H7 (cell line): ENCODE data around the gene NACAD. TPM values are rescaled to one million over a fixed set of nuclear protein-coding genes. Genes with fewer than 3 reads are reported as not detected.

ENCODE experiments used
- DNase-seq: peaks from one replicate; pipeline ENCODE4 v3.0.0; 2012
- H3K27me3 ChIP-seq: 2 replicates; pipeline ENCODE4 v1.6.0; 2011; ENCODE audit warnings: mild to moderate bottlenecking, low read length; ENCODE audit not compliant: control insufficient read depth, insufficient read depth
- H3K36me3 ChIP-seq: replicated peaks from 2 replicates; pipeline ENCODE4 v1.5.1; 2011; ENCODE audit warnings: low read length; ENCODE audit not compliant: control insufficient read depth, insufficient read depth
- H3K4me3 ChIP-seq: 2 replicates; pipeline ENCODE4 v1.5.1; 2011; ENCODE audit warnings: low read depth, mild to moderate bottlenecking, control low read depth, low read length, moderate library complexity; ENCODE audit not compliant: insufficient read depth
- total RNA-seq: library from RNA; depleted of rRNA; stranded (reverse); fragments of >200 nt; shearing (Covaris generic); gene quantifications from 2 replicates; pipeline ENCODE4 v1.2.3, GENCODE V29; 2014

NACAD gene
- total RNA-seq, 1 experiment from 2014 or later: 1.7 TPM

DNA sequence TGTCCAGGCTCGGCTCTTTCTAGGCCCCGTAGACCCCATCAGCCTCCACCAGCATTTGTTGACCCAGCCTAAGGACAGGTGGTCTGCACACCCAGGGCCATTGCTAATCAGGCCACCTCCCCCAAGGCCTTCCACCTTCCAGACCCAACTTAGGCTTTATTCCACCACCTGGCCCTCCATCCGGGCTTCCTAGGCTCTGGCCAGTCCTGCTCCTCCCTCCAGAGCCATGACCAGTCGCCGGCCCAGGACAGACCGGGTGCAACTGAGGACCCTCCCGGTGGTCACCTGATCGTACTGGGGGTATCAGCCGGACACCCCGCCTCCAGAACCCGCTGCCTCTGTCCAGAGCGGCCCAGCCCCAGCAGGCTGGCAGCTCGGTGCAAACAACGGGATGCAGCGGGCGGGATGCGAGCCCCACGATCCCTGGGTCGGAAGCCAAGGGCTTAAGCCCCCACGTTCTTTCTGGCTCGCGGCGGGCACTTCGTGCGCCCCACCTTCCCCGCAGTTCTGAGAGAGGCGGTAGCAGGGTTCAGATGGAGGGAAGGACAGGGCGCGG lies 545 bp downstream of the NACAD start:
- H3K27me3 ChIP-seq: peaks cover 13% of the 10 kb centered on the region; the same call in 1 of the 2 replicates
- peak overlapping the region; percentile 66 for H3K4me3 ChIP-seq
- H3K36me3 ChIP-seq: no peaks in the 10 kb centered on the region
- DNase-seq: no peak

DNA sequence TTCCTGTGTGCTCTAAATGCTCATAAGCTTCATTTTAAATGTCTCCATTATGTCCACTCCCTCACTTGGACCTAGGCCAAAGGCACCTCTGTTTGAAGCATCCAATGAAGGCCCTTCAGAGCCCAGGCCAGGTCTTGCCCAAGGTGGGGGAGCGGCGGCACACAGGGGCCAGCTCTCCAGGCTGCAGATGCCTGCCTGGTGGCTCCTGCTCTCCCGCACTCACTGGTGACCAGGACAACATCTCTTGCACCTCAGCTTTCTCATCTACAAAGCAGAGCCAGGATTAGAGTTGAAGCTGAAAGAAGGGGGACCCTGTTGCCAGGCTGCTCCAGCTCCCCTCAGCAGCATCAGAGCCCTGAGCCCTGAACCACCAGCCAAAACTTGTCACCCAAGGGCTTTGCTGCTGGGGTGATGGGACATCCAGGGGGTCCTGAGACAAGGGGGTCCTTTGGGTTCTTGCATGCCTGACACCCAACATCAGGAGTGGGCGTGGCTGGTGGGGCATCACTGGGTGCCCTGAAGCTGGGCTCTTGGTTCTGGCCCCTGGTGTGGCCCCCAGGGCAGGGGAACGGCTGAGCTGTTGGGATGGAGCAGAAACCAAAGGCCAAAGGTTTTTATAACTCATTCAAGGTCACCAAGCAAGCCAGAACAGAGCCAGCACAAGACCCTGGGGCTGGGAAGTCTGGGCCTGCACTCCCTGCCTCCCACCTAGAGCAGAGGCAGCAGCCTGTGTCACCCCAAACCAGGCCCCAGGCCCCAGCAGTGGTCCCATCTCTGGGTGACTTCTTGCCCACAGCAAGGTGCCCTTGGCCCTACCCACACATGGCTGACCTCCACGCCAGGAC lies 1.2 kb downstream of the NACAD start:
- no peak overlapping the region for H3K4me3 ChIP-seq
- no peaks in the 10 kb centered on the region for H3K36me3 ChIP-seq
- H3K27me3 ChIP-seq: peaks cover 13% of the 10 kb centered on the region; the same call in 1 of the 2 replicates
- peak; percentile 43 for DNase-seq

DNA sequence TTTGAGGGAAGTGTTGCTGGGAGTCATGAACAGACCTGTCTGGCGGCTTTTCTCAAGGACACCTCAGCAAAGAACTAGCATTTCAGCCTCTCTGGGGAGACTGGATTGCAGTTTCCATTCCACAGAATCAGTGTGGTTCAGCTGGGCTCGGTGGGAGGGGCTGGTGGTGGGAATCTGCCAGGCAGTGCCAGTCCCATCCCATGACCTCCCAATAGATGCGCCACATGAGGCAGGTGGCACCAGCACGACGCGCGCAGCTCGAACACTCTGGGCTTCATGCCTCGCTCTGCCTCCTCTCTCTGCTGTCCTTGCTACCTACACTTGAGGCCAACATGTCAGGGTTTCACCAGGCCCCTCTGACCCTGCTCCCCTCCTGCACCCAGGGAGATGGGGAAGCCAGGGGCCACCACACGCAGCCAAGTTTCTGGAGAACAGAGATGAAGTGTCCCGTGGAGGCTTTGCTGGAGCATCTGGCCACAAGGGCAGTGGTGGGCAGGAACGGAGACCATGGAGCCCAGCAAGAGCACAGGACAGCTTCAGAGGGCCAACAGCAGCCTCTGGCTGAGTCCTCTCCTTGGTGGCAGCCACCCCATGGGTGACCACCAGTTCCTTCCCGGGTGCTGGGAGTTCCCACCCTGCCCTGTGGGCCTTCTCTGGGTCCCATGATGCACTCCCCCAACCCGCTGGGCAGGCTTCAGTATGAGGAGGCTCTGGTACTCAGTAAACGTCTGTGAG lies 2.3 kb downstream of the NACAD start:
- peaks cover 13% of the 10 kb centered on the region; the same call in 1 of the 2 replicates for H3K27me3 ChIP-seq
- DNase-seq: peak; percentile 38
- no peak overlapping the region for H3K4me3 ChIP-seq
- no peaks in the 10 kb centered on the region for H3K36me3 ChIP-seq

DNA sequence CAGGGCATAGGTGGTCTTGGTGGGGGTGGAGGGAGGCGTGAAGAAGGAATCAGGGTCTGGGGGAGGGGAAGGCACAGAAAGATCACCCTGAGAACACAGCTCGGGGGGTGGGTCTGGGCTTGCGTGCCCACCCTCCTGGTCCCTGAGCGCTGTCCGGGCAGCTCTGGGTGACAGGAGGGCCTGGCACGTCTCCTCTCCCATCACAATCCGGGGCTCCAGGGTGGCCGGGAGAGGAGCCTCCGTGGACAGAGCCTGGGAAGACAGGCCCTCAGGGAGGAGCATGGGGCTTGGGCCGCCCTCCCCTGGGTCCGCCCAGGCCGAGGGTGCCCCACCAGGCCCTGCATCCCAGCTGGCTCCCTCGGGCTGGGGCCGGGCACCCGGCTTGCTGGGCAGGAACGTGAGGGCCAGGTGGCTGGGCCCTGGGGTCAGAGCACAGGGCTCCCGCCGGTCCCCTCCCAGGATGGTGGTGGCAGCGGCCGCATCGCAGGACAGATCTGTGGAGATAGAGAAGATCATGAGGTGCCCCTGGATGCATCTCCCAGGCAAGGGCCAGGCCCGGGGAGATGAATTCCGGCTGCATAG lies 3.1 kb downstream of the NACAD start:
- Histone ChIP-seq H3K27me3 (peaks cover 13% of the 10 kb centered on the region; the same call in 1 of the 2 replicates), H3K4me3 (no peak overlapping the region), H3K36me3 (no peaks in the 10 kb centered on the region)
- DNase-seq: peak; percentile 68

DNA sequence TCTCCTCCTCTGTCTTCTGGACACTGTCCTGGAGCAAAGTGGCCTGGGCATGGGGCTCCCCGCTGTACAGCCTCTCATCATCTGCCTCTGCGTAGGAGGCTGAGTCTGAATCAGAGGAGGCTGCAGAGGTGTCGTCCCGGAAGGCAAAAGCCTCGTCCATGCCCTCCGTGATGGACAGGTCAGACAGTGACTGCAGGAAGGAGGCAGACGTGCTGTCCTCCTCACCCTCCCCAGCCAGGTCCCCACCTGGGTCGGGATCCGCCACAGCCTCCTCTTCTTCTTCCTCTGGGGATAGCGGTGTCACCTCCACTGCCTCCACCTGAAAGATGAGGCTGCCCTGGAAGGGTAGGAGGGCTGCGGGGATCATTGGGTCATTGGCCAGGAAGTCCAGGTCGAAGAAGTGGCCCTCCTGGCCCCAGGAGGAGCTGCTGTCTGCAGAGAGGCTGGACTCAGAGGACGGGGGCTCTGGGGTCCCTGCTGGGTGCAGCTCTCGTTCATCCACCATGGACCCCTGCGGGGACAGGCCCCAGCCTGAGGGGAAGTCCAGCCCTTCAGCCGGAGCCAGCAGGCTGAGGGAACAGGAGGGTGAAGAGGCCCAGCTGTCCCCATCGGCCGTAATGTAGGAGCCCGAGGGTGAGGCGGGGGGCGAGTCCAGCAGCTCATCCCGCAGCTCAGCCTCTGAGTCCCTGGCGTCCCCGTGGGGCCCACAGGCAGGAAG lies 3.7 kb downstream of the NACAD start:
- DNase-seq: no peak
- no peaks in the 10 kb centered on the region for H3K36me3 ChIP-seq
- peaks cover 13% of the 10 kb centered on the region; the same call in 1 of the 2 replicates for H3K27me3 ChIP-seq
- no peak overlapping the region for H3K4me3 ChIP-seq

DNA sequence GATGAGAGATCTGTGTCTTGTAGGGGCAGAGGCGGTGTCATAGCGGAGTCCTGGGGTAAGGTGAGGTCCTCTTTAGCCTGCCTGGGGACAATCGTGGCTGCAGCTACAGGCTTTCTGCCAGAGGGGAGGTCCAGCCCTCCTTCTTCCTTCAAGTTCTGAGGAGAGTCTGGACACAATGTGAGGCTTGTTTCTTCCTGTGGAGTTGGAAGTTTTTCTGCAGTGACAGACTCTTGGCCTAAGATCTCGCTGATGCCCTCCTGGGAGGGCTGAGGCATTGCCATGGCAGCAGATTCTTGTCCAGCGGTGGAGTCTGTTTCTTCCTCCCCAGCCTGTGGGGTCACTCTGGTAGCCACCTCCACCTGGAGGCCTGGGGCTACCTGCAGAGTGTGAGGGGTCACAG lies 4.4 kb downstream of the NACAD start:
- H3K27me3 ChIP-seq: peaks cover 10% of the 10 kb centered on the region; the same call in 1 of the 2 replicates
- H3K4me3 ChIP-seq: no peak overlapping the region
- DNase-seq: peak; percentile 33
- H3K36me3 ChIP-seq: no peaks in the 10 kb centered on the region

DNA sequence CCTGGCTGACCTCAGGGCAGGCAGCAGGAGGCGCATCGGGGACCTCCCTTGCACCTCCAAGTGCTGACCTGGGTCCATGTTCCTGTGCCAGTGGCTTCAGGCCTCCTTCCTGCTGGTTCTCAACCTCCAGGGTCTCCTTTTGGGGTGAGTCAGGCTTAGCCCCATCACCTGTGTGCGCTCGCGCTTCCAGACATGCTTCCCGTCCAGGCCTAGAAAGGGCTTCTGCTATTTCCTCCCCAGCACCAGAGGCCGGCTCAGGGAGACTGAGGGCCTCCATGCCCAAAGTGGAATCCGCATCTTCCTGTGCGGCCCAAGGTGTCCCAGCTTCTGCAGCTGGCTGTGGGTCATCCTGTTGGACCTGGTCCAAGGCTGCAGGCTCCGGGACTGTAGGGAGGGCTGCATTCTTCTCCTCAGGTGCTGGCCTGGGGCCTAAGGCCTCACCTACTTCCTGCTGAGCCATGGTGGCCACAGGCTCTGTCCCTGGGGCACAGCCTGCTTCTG lies 5.9 kb downstream of the NACAD start:
- DNase-seq: no peak
- H3K4me3 ChIP-seq: no peak overlapping the region
- H3K27me3 ChIP-seq: peaks cover under 1% of the 10 kb centered on the region; the same call in 1 of the 2 replicates
- no peaks in the 10 kb centered on the region for H3K36me3 ChIP-seq

DNA sequence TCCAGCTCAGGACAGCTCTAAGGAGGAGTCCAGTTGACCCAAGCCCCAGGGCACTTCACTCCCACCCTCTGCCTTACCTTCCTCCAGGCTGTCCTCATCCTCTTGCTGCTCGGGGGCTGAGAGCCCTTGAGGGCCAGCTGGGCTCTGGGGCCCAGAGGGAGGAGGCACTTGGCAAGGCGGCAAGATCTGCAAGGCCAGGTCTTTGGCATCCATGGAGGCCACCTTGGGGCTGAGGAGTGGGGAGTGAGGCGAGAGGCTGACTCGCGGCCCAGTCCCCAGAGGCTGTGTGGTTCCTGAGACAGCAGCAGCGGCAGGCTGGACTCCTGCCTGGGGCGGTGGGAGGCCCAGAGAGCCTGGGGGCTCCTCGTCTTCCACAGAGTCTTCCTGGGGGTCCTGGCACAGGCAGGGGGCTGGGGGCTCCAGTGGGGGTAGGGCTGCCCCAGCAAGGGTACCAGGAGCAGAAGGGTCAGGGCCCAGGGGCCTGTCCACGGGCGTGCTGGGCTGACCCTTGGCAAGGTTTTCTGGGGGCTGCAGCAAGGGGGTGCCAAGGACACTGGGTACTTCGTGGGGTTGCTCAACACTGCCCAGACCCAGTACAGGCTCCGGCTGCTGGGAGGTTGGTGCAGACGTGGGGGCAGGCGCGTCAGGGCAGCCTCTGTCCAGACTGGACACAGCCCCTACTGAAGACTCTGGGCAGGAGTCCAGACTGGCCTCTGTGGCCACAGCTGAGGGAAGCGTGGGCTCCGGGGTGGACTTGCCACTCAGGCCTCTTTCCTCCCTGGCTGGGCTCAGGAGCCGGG lies 6.5 kb downstream of the NACAD start:
- H3K4me3 ChIP-seq: no peak overlapping the region
- peak; percentile 51 for DNase-seq
- no peaks in the 10 kb centered on the region; the same call in 1 of the 2 replicates for H3K36me3 ChIP-seq
- no peaks in the 10 kb centered on the region for H3K27me3 ChIP-seq

DNA sequence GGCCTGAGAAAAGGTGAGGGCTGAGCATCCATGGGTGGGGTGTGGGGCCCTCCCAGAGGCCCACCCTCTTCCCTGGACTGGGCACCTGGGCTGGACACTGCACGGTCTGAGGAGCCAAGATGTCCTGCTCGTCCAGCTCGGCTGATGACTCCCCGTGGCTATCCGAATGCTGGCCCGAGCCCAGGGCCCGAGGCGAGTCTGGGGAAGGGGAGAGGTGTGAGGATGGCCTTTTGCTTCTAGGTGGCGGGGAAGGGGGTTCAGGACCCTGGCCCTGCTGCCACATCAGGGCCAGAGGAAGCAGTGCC lies 7.1 kb downstream of the NACAD start:
- Histone ChIP-seq H3K36me3 (no peaks in the 10 kb centered on the region; the same call in none of the 2 replicates), H3K27me3 (no peaks in the 10 kb centered on the region), H3K4me3 (no peak overlapping the region)
- DNase-seq: no peak

DNA sequence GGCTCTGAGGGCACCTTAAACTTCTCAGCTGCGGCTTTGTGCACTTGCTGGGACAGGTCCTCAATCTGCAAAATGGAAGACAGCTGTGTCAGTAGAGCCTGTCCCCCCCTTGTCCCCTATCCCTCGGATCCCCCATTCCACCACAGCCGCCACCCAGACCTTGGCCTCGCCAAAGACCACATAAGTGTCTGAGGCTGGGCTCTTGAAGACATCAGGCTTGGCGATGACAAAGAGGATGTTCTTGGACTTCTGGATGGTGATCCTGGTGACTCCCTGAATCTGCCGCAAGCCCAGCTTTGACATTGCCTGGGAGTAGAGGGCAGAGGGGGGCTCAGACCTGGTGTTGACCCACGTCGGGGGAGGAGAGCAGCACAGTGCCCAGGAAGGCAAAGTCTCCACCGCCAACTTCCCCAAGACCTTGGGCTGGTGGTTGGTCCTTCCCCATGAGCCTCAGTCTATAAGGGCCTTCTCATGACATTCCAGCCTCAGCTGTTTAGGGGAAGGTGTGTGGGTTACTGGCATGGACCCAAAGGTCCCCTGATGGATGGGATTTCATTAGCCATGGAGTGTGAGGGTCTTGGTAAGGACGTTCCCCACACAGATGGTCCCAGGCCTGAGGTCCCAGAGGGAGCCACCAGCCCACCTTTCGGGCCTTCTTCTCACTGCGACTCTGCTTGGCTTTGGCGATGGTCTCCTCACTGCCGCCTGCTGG lies 7.7 kb downstream of the NACAD start:
- DNase-seq: peak; percentile 24
- no peak overlapping the region for H3K4me3 ChIP-seq
- no peaks in the 10 kb centered on the region; the same call in none of the 2 replicates for H3K36me3 ChIP-seq
- H3K27me3 ChIP-seq: no peaks in the 10 kb centered on the region

DNA sequence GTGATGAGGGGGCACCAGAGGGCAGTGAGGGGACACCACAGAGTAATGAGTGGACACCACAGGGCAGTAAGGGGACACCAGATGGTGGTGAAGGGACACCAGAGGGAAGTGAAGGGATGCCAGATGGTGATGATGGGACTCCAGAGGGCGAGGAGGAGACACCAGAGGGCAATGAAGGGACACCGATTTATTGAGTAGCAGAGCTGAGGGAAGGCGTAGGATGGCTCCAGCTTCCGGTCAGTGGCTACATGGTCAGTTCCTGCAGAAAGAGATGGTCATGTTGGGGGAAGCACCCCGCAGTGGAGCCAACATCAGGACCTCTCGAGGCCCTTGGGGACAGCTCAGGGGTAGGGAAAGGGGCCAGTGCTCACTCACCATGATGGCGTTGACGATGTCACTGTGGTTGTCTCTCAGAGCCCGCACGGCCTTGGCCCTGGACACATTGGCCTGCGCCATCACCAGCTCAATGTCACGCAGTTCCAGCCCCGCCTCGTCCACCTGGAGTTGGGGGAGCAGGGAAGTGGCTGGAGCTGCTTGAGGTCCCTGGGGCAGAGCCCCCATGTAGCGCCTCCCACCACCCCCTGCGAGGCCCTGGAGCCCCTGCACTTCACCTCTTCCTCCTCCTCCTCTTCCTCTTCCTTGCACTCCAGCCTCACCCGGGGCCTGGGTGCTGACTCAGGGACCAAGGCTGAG lies 8.4 kb downstream of the NACAD start:
- Histone ChIP-seq H3K4me3 (no peak overlapping the region), H3K36me3 (no peaks in the 10 kb centered on the region; the same call in none of the 2 replicates), H3K27me3 (no peaks in the 10 kb centered on the region)
- peak; percentile 27 for DNase-seq

DNA sequence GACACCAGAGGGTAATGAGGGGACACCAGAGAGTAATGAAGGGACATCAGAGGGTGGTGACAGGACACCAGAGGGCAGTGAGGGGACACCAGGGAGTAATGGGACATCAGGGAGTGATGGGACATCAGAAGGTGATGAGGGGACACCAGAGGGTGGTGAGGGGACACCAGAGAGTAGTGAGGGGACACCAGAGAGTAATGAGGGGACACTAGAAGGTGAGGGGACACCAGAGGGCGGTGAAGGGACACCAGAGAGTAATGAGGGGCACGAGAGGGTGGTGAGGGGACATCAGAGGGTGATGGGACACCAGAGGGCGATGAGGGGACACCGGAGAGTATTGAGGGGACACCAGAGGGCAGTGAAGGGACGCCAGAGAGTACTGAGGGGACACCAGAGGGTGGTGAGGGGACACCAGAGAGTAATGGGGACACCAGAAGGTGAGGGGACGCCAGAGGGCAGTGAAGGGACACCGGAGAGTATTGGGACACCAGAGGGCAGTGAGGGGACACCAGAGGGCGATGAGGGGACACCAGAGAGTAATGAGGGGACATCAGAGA lies 10.6 kb downstream of the NACAD start:
- Histone ChIP-seq H3K27me3 (no peaks in the 10 kb centered on the region), H3K4me3 (no peak overlapping the region), H3K36me3 (no peaks in the 10 kb centered on the region; the same call in none of the 2 replicates)
- no peak for DNase-seq
